Smooth muscle cell (in vitro differentiated cells): ENCODE results near the gene RTN4IP1. TPM values are rescaled to one million over a fixed set of nuclear protein-coding genes. Genes with fewer than 3 reads are reported as not detected.
A peak's percentile ranks its signal among the peaks of the same experiment; 100 is the strongest.

Experiments used
- DNase-seq: peaks from one replicate; lab custom pipeline; 2025; ENCODE audit not compliant: unreplicated experiment; lab: John Stamatoyannopoulos, UW
- H2AFZ ChIP-seq: fragments of 200-600 bp; sonication (generic); 2 replicates; pipeline ENCODE4 v1.6.0; 2016; ENCODE audit warnings: antibody characterized with exemption, low read depth, mild to moderate bottlenecking
- H3F3A ChIP-seq: fragments of 200-600 bp; sonication (generic); 2 replicates; pipeline ENCODE4 v1.6.0; 2017; ENCODE audit warnings: antibody characterized with exemption, low read depth
- H3K27ac ChIP-seq: fragments of 200-600 bp; sonication (generic); 2 replicates; pipeline ENCODE4 v1.5.1; 2016; ENCODE audit warnings: low read depth, mild to moderate bottlenecking
- H3K27me3 ChIP-seq: fragments of 200-600 bp; sonication (generic); 2 replicates; pipeline ENCODE4 v1.6.1; 2016; ENCODE audit warnings: low read depth, mild to moderate bottlenecking
- H3K36me3 ChIP-seq: fragments of 200-600 bp; sonication (generic); 2 replicates; pipeline ENCODE4 v1.5.1; 2016; ENCODE audit warnings: low read depth
- H3K4me1 ChIP-seq: fragments of 200-600 bp; sonication (generic); 2 replicates; pipeline ENCODE4 v1.5.1; 2016; ENCODE audit warnings: low read depth
- H3K4me2 ChIP-seq: fragments of 200-600 bp; sonication (generic); 2 replicates; pipeline ENCODE4 v1.6.0; 2016; ENCODE audit warnings: mild to moderate bottlenecking
- H3K4me3 ChIP-seq: fragments of 200-600 bp; sonication (generic); 2 replicates; pipeline ENCODE4 v1.5.1; 2016; ENCODE audit warnings: mild to moderate bottlenecking
- H3K79me2 ChIP-seq: fragments of 200-600 bp; sonication (generic); 2 replicates; pipeline ENCODE4 v1.6.0; 2016; ENCODE audit warnings: low read depth, mild to moderate bottlenecking
- H3K9ac ChIP-seq: fragments of 200-600 bp; sonication (generic); 2 replicates; pipeline ENCODE4 v1.6.0; 2016; ENCODE audit warnings: low read depth
- H3K9me3 ChIP-seq: fragments of 200-600 bp; sonication (generic); replicated peaks from 2 replicates; pipeline ENCODE4 v1.5.1; 2016; ENCODE audit warnings: low read depth
- H4K20me1 ChIP-seq: fragments of 200-600 bp; sonication (generic); 2 replicates; pipeline ENCODE4 v1.6.0; 2016; ENCODE audit warnings: low read depth
- WGBS: methylation state at CpG from one replicate; pipeline ENCODE4 v1.1.7; 2016; ENCODE audit warnings: low lambda C conversion rate; 5-methylcytosine and 5-hydroxymethylcytosine counted together
- polyA plus RNA-seq: library from polyadenylated mRNA; unstranded; fragments of >200 nt; fragmentation: Nextera tagmentation; extraction: Ambion mirVana; gene quantifications from 2 replicates; pipeline ENCODE4 v1.2.1, GENCODE V29; 2016
- total RNA-seq: library from RNA; depleted of rRNA; stranded (reverse); fragments of >200 nt; gene quantifications from 2 replicates; pipeline ENCODE4 v1.2.3, GENCODE V29; 2014
- TF ChIP-seq, protein P1 (sequence below): fragments of 200-600 bp; sonication (generic); IDR thresholded peaks from 2 replicates; pipeline ENCODE4 v1.5.1; 2017; ENCODE audit warnings: borderline replicate concordance, mild to moderate bottlenecking, antibody characterized with exemption; ENCODE audit not compliant: insufficient read depth, poor library complexity, severe bottlenecking

RTN4IP1 gene
- total and polyA plus RNA-seq, 2 experiments from 2014 or later = 5.7 to 8.2 TPM

DNA sequence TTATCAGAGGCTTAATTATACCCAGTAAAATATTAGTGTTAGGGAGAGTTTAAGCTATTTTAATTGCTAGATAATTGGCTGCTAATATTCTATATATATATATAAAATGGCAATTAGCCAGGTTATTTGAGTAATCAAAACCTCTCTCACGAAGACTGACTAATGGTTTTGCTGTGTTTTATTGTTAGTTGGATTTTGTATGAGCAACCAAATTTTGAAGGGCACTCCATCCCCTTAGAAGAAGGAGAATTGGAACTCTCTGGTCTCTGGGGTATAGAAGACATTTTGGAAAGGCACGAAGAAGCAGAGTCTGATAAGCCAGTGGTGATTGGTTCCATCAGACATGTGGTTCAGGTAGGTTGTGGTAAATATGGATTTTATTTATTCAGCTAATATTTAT is 102.2 kb downstream of the RTN4IP1 start:
- Histone ChIP-seq H4K20me1 (no peaks in the 10 kb centered on the region), H3K9ac (peak overlapping the region; percentile 41), H3K4me2 (no peak overlapping the region), H3K27ac (peak overlapping the region; percentile 89), H3F3A (no peaks in the 10 kb centered on the region), H3K4me3 (no peak overlapping the region), H2AFZ (no peak overlapping the region), H3K36me3 (no peaks in the 10 kb centered on the region), H3K9me3 (no peaks in the 10 kb centered on the region), H3K4me1 (peaks cover 5% of the 10 kb centered on the region), H3K79me2 (no peaks in the 10 kb centered on the region), H3K27me3 (no peaks in the 10 kb centered on the region)
- DNase-seq = no peak
- TF ChIP-seq, protein P1, sequence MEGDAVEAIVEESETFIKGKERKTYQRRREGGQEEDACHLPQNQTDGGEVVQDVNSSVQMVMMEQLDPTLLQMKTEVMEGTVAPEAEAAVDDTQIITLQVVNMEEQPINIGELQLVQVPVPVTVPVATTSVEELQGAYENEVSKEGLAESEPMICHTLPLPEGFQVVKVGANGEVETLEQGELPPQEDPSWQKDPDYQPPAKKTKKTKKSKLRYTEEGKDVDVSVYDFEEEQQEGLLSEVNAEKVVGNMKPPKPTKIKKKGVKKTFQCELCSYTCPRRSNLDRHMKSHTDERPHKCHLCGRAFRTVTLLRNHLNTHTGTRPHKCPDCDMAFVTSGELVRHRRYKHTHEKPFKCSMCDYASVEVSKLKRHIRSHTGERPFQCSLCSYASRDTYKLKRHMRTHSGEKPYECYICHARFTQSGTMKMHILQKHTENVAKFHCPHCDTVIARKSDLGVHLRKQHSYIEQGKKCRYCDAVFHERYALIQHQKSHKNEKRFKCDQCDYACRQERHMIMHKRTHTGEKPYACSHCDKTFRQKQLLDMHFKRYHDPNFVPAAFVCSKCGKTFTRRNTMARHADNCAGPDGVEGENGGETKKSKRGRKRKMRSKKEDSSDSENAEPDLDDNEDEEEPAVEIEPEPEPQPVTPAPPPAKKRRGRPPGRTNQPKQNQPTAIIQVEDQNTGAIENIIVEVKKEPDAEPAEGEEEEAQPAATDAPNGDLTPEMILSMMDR = no peak
- 96% methylated on average over 2 of the region's 2 CpGs for WGBS

DNA sequence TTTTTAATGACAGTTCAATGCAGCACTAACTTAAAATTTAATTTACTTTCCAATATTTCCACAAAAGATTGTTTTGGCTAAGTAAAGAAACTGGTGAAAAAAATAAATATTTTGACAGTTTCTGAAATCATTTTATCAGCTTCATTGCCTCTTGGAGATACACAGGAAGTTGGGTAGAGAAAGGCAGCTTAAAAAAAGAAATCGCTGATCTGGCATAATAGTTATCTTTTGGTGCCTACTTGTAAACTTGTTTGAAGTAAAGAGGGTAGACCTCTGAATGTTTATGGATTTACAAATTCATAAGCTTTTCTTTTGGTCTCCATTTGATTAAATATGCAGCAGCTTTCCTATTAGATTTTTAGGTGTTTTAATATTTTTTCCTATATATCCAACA is 103.4 kb downstream of the RTN4IP1 start:
- Histone ChIP-seq H3K9ac (no peak overlapping the region), H3K4me2 (no peak overlapping the region), H3K27me3 (no peaks in the 10 kb centered on the region), H4K20me1 (no peaks in the 10 kb centered on the region), H3K27ac (no peak overlapping the region), H3K79me2 (no peaks in the 10 kb centered on the region), H3K36me3 (no peaks in the 10 kb centered on the region), H3K4me1 (peaks cover 5% of the 10 kb centered on the region), H3K9me3 (no peaks in the 10 kb centered on the region), H2AFZ (no peak overlapping the region), H3F3A (no peaks in the 10 kb centered on the region), H3K4me3 (no peak overlapping the region)
- WGBS = 92% methylated on average over 1 of the region's 1 CpG
- TF ChIP-seq, protein P1 = no peak
- no peak for DNase-seq

DNA sequence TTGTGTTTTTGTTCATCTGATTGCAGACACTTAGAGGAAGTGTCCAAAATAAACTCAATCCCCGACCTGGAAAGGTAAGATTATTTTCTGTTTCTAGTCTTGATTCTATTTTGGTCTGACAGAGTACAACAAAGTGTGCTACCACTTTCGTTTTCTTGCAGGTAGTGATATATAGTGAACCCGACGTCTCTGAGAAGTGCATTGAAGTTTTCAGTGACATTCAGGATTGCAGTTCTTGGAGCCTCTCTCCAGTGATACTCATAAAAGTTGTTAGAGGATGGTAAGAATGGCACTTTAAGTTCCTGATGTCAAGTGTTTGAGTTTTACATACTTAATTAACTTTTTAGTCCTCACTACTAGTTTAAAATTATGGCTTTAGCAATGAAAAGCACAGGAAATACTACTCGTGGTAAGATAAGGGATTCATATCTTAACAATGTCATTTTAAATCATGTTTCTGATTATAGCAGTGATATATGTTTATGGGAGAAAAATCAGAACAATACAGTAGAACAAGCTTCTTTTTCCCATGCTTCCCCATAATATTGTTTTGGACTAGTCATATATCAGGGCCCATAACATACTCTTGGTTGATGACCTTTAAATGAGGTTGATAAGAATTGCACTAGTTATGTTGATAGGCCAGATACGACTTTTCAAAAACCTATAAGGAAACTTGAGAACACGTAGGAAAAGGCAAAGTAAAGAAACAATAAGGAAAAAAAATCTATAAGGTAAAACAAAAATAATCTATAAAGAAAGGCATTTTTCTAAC is 104.0 kb downstream of the RTN4IP1 start:
- no peak overlapping the region for H3K4me3 ChIP-seq
- TF ChIP-seq, protein P1 = no peak
- no peaks in the 10 kb centered on the region for H3K9me3 ChIP-seq
- H3K27ac ChIP-seq = no peak overlapping the region
- H3K79me2 ChIP-seq = no peaks in the 10 kb centered on the region
- H3K4me1 ChIP-seq = peaks cover 5% of the 10 kb centered on the region
- no peaks in the 10 kb centered on the region for H3F3A ChIP-seq
- no peak overlapping the region for H3K9ac ChIP-seq
- no peaks in the 10 kb centered on the region for H3K27me3 ChIP-seq
- H2AFZ ChIP-seq = no peak overlapping the region
- no peak overlapping the region for H3K4me2 ChIP-seq
- no peaks in the 10 kb centered on the region for H3K36me3 ChIP-seq
- no peak for DNase-seq
- WGBS = 73% methylated on average over 7 of the region's 7 CpGs
- H4K20me1 ChIP-seq = no peaks in the 10 kb centered on the region

DNA sequence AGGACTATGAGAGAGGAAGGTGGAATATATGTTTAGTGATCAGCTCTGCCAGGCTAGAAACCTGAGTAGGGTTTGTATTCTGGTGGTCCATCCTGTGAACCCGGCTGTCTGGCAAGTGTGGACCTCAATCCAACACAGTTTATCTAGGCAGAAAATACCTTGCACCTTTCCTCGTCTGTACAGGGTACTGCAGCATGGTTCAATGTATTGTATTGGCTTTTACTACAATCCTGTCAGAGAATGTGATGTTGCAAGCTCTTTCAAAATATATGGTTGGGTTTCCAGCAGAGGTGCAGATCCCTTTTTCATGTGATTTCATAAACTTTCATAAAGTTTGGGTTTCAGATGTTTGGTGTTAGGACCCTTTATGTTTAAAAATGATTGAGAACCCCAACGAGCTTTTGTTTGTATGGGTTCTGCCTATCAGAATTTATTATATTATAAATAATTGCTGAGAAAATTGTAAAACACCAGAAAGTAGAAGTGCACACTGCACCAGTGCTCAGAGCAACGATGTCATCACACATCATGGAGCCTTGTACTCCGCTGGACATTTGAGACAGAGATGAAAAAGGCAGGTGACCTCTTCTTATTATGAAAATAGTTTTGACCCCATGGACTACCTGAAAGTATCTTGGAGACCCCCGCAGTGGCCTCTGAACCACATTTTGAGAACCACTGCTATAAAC is 106.6 kb downstream of the RTN4IP1 start:
- 93% methylated on average over 6 of the region's 6 CpGs for WGBS
- DNase-seq = no peak
- Histone ChIP-seq H3K4me2 (no peak overlapping the region), H2AFZ (no peak overlapping the region), H3K4me3 (no peak overlapping the region), H3K79me2 (no peaks in the 10 kb centered on the region), H3F3A (no peaks in the 10 kb centered on the region), H3K27me3 (no peaks in the 10 kb centered on the region), H3K27ac (no peak overlapping the region), H4K20me1 (no peaks in the 10 kb centered on the region), H3K9ac (no peak overlapping the region), H3K36me3 (no peaks in the 10 kb centered on the region), H3K9me3 (no peaks in the 10 kb centered on the region), H3K4me1 (peaks cover 3% of the 10 kb centered on the region)
- TF ChIP-seq, protein P1 = no peak
